ENCODE measurements around the gene CDK19.
A peak's percentile ranks its signal among the peaks of the same experiment; 100 is the strongest.
"Not testable (repeated sequence)": the region's sequence is repeated elsewhere in the genome, so short reads cannot be mapped to it uniquely, and the experiment has no call there.

CDK19 gene

DNA sequence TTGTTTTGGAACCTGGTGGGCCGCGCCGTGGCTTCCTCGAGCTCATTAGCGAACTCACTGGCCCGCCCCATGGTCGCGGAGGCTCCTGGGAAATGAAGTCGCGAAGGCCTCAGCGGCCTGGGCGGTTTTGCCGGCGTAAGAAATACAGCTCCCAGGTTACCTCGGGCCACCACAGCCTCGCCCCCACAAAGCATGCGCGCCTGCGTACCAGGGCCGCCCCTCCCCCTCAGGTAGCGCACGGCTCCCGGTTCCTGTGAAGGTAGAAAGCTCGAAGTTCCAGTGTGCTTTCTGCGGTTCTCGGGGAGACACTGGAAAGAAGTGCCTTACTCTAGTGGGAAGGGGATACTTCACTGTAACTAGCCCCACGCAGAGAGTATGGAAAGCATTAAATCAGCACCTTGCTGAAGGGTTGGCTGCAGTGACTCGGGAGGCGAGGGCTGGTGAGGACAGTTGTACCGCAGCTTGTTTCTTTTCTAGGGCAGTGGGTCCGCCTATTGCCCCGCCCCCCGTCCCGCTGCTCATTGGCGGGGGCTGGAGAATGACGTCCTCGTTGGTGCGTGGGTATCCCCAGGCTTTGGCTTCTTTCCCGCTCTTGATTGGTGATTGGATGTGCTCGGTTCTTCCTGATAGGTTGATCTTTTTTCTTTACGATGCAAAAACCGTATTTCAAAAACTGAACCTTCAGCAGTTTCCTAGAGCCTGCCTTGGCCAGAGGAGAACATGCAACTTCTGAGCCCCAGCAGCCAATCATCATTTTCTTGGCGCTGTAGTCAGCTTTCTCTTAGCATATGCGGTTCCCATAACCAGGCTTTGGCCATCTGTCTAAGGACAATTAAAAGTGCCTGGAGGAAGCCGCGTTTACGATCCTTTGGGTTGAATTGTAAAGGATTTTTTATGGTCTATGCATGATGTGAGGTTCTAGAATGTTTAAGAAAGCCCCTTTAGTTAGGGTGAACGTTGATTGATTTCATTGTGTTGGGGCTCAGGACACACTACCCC, at the start of gene CDK19:
CDK19 (minus strand) TSS at position 59 of the 999 bp plus-strand sequence. CDS start 333 bp downstream, outside the sequence.
- DNase-seq: peak; percentile 99

- no peak for DNase-seq
Measured at GRCh38 chr6:110864824-110865223, 49.6 kb upstream of the CDK19 start.

- peak; percentile 12 for DNase-seq
Measured at GRCh38 chr6:110859335-110859792, 44.1 kb upstream of the CDK19 start.

- no peak for DNase-seq
Measured at GRCh38 chr6:110858562-110859214, 43.4 kb upstream of the CDK19 start.

DNA sequence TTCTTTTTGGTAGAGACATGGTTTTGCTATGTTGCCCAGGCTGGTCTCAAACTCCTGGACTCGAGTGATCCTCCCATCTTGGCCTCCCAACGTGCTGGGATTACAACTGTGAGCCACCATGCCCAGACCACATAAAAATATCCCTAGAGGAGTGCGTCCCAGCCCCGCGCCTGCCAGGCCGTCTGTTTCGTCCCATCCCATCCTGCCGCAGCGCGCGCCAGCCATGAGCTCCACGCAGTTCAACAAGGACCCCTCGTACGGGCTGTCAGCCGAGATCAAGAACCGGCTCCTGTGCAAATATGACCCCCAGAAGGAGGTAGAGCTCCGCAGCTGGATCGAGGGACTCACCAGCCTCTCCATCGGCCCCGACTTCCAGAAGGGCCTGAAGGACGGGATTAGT, 42.7 kb upstream of the CDK19 start:
- no peak for DNase-seq

- DNase-seq: no peak
Measured at GRCh38 chr6:110856296-110856695, 41.0 kb upstream of the CDK19 start.

DNA sequence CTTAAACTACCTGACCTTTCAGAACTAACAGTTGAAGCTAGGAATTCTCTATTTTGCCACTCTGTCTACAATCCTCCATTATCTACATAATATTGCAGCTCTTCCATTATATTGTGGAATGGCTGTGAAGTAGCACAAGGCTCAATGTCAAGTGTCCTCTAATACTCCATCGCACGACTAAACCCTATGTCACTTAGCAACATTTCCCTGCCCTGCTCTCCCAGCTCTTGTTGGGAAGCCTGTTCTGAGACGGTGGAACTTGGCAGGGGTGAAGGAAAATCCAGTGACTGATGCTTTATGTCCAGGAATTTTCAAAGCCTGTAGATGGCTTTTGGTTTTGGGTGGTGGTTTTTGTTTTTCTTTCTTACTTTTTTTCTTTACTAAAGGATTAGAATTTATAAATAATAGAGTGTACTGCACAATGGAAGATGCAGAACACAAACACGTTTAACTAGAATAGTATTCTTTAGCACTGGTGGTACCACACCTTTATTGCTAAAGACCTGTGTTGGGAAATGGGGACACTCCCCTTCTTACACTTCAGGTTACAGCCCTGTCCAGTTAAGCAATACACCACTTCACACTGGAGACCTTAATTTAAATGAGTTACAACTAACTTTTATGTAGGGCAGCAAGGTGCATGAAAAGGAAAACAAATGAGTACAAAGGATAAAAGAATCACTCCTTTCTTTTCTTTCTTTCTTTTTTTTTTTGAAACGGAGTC, 38.6 kb upstream of the CDK19 start:
- no peak for DNase-seq

DNA sequence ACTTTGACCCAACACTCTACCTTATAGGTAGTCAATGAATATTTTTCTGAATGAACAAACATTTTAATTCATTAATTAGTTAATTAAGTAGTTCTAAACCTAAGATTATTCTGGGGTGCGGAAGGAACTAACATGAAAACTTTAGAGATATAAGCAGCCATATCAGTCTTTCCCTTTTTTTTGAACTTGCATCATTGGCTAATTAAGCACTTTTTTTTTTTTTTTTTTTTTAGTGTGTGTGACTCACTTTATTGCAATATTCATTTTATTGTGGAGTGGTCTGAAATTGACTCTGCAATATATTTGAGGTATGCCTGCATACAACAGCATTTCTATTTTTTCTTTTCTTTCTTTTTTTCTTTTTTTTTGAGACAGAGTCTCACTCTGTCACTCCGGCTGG, 37.5 kb upstream of the CDK19 start:
- no peak for DNase-seq

- no peak for DNase-seq
Measured at GRCh38 chr6:110849781-110850180, 34.5 kb upstream of the CDK19 start.

GRCh38 chr6:110841266-110841665, 26.0 kb upstream of the CDK19 start:
- no peak for DNase-seq

GRCh38 chr6:110835751-110836150, 20.5 kb upstream of the CDK19 start:
- DNase-seq: not testable (repeated sequence)

DNA sequence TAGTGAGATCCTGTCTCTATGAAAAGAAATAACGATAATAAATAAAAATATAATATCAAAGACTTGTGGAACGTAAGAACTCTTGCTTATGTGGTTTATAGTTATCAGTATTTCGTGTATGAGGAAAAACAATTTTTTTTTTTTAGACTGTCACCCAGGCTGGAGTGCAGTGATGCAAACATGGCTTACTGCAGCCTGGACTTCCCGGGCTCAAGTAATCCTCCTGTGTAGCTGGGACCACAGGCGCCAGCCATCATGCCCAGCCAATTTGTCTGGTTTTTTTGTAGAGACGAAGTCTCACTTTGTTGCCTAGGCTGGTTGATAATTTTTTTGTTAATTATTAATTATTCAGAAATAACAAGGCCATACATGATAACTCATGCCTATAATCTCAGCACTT, 18.6 kb upstream of the CDK19 start:
- DNase-seq: no peak

DNA sequence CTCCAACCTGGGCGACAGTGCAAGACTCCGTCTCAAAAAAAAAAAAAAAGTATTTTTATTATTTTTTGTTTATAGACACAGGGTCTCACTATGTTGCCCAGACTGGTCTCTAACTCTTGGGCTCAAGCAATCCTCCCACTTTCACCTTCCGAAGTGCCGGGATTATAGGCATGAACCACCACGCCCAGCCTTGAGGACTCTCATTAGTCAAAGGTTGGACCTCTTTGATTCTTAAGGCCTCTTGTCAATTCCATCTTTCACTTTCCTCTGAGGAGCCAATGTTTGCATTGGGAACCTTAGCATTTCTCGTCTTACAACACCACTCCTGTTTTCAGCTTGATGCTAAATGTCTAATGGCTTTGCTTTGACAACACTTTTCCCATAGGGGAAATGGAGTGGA, 16.1 kb upstream of the CDK19 start:
- DNase-seq: no peak

GRCh38 chr6:110828396-110828795, 13.1 kb upstream of the CDK19 start:
- no peak for DNase-seq

DNA sequence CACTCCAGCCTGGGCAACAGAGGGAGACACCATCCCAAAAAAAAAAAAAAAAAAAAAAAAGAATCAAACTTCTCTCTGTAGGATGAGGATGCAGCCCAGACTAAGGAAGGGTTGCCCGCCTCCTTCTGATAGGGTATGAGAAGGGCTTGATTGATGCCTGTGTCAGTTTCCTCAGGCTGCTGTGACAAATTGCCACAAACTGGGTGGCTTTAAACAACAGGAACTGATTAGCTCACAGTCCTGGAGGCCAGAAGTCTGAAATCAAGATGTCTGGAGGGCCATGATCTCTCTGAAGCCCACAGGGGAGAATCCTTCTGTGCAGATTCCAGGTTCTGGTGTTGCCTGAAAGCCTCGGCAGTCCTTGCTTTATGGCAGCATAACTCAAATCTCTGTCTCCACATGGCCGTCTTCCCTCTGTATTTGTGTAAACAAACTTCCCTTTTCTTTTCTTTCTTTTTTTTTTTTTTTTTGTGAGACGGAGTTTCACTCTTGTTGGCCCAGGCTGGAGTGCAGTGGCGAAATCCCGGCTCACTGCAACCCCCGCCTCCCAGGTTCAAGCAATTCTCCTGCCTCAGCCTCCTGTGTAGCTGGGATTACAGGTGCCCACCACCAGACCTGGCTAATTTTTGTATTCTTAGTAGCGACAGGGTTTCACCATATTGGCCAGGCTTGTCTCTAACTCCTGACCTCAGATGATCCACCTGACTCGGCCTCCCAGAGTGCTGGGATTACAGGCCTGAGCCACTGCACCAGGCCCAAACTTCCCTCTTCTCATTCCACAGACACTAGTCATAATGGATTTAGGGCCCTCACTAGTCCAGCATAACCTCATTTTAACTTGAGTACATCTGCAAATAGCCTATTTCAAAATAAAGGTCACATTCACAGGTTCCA, 11.2 kb upstream of the CDK19 start:
- DNase-seq: no peak

- no peak for DNase-seq
Measured at GRCh38 chr6:110823146-110823545, 7.9 kb upstream of the CDK19 start.

DNA sequence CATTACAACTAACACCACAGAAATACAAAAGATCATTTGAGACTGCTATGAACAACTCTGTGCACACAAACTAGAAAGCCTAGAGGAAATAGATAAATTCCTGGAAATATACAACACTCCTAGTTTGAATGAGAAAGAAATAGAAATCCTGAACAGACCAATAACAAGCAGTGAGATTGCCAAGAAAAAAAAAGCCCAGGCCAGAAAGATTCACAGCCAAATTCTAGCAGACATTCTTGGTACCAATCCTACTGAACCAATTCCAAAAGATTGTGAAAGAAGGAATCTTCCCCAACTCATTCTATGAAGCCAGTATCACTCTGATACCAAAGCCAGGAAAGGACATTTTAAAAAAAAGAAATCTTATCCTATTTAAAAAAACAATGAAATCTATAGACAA, 7.0 kb upstream of the CDK19 start:
- DNase-seq: no peak

DNA sequence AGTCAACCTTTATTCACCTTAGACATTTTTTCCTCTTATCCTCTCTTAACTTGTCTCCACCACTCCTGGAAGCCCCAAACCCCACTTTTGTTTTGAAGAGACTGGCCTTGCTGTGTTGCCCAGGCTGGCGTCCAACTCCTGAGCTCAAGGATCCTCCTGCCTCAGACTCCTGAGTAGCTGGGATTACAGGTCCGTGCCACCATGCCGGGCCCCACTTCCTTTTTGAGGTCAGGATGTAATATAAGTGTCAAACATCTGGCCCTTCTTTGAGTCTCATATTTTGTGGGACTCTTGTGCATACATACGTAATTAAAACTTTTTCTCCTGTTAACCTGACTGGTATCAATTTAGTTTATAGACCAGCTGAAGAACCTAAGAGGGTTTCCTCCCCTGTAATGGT, 1.4 kb upstream of the CDK19 start:
- DNase-seq: no peak

DNA sequence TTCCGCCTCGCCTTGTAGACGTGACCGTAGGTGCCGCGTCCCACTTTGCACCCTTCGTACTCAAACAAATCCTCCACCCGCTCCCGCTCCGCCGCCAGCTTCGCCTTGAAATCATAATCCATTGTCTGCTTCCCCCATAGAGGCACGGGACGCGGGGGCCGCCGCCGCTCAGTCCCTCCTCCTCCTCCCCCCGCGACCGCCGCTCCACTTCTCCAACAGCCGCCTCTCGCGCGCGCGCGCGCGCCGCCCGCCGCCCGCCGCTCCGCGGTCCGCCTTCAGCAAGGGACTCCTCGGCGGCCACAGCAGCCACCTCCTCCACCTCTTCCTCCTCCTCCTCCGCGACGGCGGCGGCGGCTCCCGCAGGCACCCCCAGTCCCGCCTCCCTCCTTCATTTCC, 256 bp downstream of the CDK19 start:
- DNase-seq: no peak

DNA sequence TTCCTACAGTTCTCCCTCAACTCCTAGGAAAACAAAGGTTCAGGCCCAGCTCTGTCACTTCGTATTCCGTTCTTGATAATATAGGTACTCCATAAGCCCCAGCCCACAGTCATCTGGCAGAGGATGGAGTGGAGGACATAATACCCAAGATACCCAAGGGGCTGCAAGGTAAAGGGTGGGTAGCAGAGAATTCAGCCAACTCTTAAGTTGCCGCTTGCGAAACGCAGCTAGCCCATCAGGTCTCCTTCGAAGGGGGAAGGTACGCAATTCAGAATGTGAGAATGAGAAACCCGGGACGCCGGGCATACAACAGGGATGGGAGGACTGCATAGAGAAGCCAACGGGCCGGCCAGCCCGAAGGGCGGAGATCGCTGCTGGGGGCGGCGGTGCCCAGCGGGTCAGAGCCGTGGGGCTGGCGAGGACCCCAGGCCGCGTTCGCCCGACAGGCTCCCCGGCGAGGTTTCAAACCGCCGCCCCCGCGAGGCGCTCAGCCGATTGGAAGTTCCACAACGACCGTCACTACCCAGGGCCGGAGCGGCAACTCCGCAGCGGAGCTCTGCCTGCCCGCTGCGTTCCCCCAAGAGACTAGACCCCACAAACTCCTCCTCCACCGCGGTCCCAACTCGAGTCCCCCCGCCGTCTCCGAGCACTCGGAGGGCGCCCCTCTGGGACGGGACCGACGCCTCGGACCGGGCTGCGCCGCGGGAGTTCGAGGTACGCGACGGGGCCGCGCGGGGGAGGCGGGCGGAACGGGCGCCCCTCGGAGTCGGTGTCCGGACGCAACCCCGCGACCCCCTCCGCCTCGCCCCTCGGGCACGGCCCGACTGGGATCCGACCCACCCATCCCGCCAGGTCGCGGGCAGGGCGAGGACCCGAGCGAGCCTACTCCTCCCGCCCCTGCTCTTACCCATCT, 911 bp downstream of the CDK19 start:
- peak; percentile 60 for DNase-seq
